GM19397 (cell line): Measurements from ENCODE around the gene PIP5K1A.
"Not testable (repeated sequence)": the region's sequence is repeated elsewhere in the genome, so short reads cannot be mapped to it uniquely, and the experiment has no call there.

Source experiments
- ATAC-seq: cut with Tn5 transposase; IDR thresholded peaks from one replicate; pipeline ENCODE4 v1.9.1; 2021; ENCODE audit warnings: mild to moderate bottlenecking, moderate library complexity; ENCODE audit not compliant: unreplicated experiment

PIP5K1A gene

GRCh38 chr1:151192047-151192446 is 6.3 kb upstream of the PIP5K1A start:
- no peak for ATAC-seq

- ATAC-seq = no peak
Measured at GRCh38 chr1:151193304-151193703, 5.0 kb upstream of the PIP5K1A start.

- no peak for ATAC-seq
Measured at GRCh38 chr1:151193856-151194255, 4.5 kb upstream of the PIP5K1A start.

- not testable (repeated sequence) for ATAC-seq
Measured at GRCh38 chr1:151194894-151195594, 3.3 kb upstream of the PIP5K1A start.

- no peak for ATAC-seq
Measured at GRCh38 chr1:151196292-151196800, 2.0 kb upstream of the PIP5K1A start.

GRCh38 chr1:151197863-151198253 is 494 bp upstream of the PIP5K1A start:
- no peak for ATAC-seq

- no peak for ATAC-seq
Measured at GRCh38 chr1:151199873-151200581, 1.7 kb downstream of the PIP5K1A start.

GRCh38 chr1:151205381-151205965 is 7.1 kb downstream of the PIP5K1A start:
- ATAC-seq = not testable (repeated sequence)

- no peak for ATAC-seq
Measured at GRCh38 chr1:151210830-151211229, 12.5 kb downstream of the PIP5K1A start.

- no peak for ATAC-seq
Measured at GRCh38 chr1:151211972-151212705, 13.8 kb downstream of the PIP5K1A start.

GRCh38 chr1:151213560-151213959 is 15.2 kb downstream of the PIP5K1A start:
- ATAC-seq = no peak

GRCh38 chr1:151221616-151222015 is 23.3 kb downstream of the PIP5K1A start:
- no peak for ATAC-seq

- ATAC-seq = no peak
Measured at GRCh38 chr1:151222130-151222529, 23.8 kb downstream of the PIP5K1A start.

GRCh38 chr1:151235235-151235634 is 36.9 kb downstream of the PIP5K1A start:
- no peak for ATAC-seq

- no peak for ATAC-seq
Measured at GRCh38 chr1:151237678-151238466, 39.5 kb downstream of the PIP5K1A start.

GRCh38 chr1:151238467-151238739 is 40.1 kb downstream of the PIP5K1A start:
- no peak for ATAC-seq

GRCh38 chr1:151242442-151242841 is 44.1 kb downstream of the PIP5K1A start:
- ATAC-seq = no peak

GRCh38 chr1:151243683-151244216 is 45.4 kb downstream of the PIP5K1A start:
- ATAC-seq = no peak

- no peak for ATAC-seq
Measured at GRCh38 chr1:151246786-151247185, 48.4 kb downstream of the PIP5K1A start.
